Stimulated activated CD4-positive, alpha-beta T cell treated with anti-CD3 and anti-CD28 coated beads, Interleukin-1b, Interleukin-23, amount 100 ng/mL, for 4 hours (primary cell): ENCODE measurements around the gene EFCAB5.
A peak's percentile ranks its signal among the peaks of the same experiment; 100 is the strongest.
"Not testable (repeated sequence)": the region's sequence is repeated elsewhere in the genome, so short reads cannot be mapped to it uniquely, and the experiment has no call there.

ENCODE experiments used
- DNase-seq, 2 donors: peaks; one replicate each; pipeline ENCODE4 v3.0.0-alpha.2; 2020; ENCODE audit warnings: low read depth in 2 of 2

The EFCAB5 gene

GRCh38 chr17:30005709-30006320 lies 64.4 kb downstream of the EFCAB5 start:
- DNase-seq, result no peak

GRCh38 chr17:30011934-30012333 lies 70.5 kb downstream of the EFCAB5 start:
- not testable (repeated sequence) for DNase-seq

DNA sequence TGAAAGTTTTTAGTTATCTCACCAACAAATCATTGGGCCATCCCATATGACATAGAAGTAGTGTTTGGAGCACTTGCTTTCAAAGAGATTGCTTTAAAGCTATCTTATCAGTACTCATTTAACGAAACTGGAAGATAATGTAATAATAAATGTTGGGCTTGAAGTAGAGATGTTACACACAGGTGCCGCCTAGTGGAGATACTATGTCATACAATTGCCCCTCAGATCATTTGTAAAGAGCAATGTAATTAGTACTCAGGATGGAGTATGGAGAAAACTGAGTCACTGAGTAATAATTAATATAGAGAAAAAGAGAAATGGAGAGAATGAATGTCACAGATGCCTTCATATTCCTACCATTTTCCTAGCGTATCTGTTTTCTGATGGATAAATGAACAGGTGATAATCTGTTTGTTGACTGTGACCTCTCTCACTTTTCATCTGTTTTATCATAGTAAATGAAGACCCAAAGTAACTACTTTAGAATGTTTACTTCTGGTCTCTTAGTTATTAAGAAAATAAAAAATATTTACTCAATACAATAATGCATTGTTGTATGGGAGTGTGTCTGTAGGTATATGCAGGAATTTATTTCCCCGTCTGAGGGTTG lies 80.4 kb downstream of the EFCAB5 start:
- DNase-seq, result peak in 1 of 2 donors; percentile 25

- DNase-seq, result not testable (repeated sequence)
Observed at GRCh38 chr17:30025325-30025724, 83.9 kb downstream of the EFCAB5 start.

GRCh38 chr17:30027676-30028075 lies 86.2 kb downstream of the EFCAB5 start:
- DNase-seq, result no peak

- no peak for DNase-seq
Observed at GRCh38 chr17:30031214-30031869, 89.9 kb downstream of the EFCAB5 start.

GRCh38 chr17:30035369-30035768 lies 93.9 kb downstream of the EFCAB5 start:
- DNase-seq, result no peak

DNA sequence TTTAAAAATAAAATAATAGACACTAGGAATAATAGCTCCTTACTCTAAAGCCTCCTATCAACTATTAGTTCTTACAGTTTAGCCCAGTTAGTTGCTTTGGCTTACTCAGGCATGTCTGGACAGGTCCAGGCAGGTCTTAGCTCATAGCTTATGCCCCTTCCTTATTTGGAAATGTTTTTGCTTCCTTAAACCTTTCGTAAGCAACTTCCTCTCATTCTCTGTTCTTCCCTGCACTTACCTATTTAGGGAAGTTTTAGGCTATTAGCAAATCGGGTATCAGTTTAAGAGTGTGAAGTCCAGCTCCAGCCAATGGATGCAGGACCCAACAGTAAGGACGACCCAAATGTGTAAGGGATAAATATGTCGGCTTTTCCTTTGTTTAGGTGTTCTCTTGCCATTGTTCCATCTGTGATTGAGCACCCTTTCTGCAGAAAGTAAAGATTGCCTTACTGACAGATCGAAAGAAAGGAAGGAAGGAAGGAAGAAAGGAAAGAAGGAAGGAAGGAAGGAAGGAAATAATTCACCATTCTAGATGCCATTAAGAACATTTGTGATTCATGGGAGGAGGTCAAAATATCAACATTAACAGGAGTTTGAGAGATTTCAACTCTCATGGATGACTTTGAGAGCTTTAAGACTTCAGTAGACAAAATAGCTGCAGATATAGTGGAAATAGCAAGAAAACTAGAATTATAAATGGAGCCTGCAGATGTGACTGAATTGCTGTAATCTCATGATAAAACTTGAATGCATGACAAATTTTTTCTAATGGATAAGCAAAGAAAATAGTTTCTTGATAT lies 99.5 kb downstream of the EFCAB5 start:
- not testable (repeated sequence) for DNase-seq

DNA sequence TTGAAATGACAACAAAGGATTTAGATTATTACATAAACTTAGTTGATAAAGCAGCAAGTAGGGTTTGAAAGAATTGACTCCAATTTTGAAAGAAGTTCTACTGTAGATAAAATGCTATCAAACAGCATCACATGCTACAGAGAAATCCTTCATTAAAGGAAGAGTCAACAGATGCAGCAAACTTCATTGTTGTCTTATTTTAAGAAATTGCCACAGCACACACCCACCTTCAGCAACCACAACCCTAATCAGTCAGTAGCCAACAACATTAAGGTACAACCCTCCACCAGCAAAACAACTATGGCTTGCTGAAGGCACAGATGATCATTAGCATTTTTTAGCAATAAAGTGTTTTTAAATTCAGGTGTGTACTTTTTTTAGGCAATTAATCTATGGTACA lies 100.1 kb downstream of the EFCAB5 start:
- no peak for DNase-seq

- DNase-seq, result no peak
Observed at GRCh38 chr17:30062372-30062771, 120.9 kb downstream of the EFCAB5 start.

- DNase-seq, result no peak
Observed at GRCh38 chr17:30064738-30065137, 123.3 kb downstream of the EFCAB5 start.

DNA sequence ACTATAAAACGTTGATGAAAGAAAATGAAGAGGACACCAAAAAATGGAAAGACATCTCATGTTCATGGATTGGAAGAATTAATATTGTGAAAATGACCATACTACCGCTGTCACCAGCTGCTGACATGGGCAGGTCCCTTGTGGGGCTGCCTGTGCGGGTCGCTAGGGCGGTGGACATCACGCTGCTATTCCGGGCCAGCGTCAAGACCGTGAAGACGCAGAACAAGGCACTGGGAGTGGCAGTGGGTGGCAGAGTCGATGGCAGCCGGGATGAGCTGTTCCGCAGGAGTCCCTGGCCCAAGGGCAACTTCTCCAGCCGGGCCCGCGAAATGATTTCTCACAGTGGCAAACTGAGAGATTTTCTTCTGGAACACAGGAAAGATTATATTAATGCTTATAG lies 127.0 kb downstream of the EFCAB5 start:
- no peak for DNase-seq

DNA sequence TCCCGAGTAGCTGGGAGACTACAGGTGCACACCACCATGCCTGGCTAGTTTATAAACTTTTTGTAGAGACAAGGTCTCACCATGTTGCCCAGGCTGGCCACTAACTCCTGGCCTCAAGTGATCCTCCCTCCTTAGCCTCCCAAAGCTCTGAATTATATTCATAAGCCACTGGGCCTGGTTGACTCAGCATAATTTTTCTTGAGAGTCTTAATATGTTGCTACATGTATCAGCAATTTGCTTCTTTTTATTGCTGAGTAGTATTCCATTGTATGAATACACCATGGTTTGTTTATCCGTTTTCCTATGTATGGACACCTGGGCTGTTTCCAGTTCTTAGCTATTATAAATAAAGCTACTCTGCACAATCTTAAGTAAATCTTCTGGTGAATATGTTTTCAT lies 132.8 kb downstream of the EFCAB5 start:
- DNase-seq, result no peak

DNA sequence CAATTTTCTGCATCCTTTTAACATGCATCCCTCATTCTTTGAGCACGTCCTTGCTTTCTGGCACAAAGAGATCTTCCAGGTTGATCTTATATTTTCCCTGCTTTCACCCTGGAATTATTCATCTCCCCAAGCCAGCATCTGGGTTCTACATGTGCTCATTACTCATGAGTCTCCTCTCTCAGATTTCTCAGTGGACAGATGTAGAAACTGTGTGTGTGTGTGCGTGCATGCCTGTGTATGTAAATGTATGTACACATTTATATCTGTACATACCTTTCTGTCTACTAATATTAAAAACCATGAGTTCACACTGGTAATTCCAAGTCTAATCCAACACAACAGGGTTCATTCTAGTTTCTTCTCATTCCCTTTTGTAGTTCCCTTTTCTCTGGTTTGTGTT lies 133.3 kb downstream of the EFCAB5 start:
- DNase-seq, result no peak

DNA sequence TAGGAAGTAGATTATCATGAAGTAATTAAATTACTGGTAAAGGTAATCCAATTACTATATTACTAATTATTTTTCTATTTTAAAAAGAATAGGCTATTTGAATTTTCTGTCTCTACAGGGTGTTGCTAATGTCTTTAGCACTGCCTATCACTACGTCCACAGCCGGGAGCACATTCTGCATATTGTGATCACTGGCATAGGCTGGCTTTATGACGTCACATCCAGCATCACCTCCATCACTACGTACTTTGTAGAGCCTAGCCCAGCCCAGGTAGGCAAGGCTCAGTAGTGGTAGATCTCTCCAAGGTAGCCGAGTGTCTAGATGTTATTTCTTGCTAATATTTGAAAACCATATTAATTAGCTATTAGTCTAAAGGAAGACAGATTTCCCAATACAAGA lies 141.3 kb downstream of the EFCAB5 start:
- DNase-seq, result no peak

DNA sequence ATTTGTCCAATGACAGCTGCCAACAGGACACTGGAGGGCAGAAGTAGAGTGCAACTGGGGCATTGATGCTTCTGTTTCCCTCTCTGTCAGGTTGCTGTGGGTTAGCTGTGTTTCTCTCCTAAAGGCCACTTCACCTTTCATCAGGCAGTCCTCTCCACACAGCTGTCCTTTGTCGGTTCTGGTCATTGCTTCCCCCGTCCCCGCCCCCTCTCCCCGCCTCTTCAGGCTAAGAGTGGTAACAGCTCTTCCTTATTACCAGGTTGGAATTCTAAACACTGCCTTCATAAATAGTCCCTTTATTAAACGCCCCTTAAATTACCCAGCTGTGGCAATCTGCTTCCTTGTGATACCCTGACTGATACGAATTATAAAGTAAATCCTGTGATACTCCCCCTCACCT lies 143.4 kb downstream of the EFCAB5 start:
- DNase-seq, result no peak

- no peak for DNase-seq
Observed at GRCh38 chr17:30086896-30087295, 145.5 kb downstream of the EFCAB5 start.

DNA sequence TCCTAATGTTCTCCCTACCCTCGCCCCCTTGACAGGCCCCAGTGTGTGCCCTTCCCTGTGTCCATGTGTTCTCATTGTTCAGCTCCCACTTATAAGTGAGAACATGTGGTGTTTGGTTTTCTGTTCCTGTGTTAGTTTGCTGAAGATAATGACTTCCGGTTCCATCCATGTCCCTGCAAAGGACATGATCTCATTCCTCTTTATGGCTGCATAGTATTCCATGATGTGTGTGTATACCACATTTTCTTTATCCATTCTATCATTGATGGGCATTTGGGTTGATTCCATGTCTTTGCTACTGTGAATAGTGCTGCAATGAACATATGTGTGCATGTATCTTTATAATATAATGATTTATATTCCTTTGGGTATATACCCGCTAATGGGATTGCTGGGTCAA lies 146.0 kb downstream of the EFCAB5 start:
- DNase-seq, result not testable (repeated sequence)

DNA sequence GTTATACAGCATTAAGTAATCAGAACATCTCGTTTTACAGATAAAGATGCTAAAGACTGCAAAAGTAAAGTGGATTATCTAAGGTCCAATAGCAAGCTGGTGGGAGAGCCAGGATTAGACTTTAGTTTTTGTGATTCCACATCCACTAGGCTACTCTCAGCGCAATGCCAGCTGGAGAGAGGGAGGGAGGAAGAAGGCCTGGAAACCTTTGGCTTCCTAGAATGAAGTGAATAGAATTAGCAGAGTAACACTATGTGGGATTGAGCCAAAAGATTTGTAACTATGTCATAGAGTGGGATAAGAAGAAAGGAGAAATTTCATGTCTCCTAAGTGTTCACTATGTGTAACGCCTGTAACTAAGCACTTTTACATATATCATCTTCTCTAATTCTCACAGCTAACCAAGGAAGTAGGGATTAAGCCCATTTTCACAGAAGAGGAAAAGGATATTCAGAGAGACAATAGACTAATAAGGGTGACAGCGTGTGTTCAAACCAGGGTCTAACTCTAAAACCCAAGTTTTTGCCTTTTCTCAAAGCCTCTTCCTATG lies 149.8 kb downstream of the EFCAB5 start:
- no peak for DNase-seq

DNA sequence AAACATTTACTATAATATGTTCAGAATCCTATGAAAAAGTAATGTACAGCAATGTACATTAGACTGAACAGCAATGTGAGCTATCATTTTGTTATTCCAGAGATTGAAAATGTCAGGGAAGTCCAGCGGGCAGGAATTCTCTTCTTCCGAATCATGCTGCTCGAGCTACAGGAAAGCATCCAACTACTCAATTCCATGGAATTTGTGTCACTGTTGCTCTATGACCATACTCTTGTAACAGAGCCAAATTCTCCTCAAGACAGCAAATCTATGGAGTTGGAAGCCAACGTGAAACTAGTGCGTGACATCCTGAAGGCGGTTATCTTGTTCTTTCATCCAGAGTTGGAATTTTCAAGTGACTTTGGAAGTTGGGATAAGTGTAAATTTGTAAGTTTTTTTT lies 150.3 kb downstream of the EFCAB5 start:
- DNase-seq, result no peak

GRCh38 chr17:30092886-30093285 lies 151.5 kb downstream of the EFCAB5 start:
- no peak for DNase-seq

GRCh38 chr17:30093463-30094147 lies 152.2 kb downstream of the EFCAB5 start:
- peak in 1 of 2 donors; percentile 43 for DNase-seq
